Measurements from ENCODE around the gene LZTR1.
"Not testable (repeated sequence)": the region's sequence is repeated elsewhere in the genome, so short reads cannot be mapped to it uniquely, and the experiment has no call there.

Gene LZTR1

DNA sequence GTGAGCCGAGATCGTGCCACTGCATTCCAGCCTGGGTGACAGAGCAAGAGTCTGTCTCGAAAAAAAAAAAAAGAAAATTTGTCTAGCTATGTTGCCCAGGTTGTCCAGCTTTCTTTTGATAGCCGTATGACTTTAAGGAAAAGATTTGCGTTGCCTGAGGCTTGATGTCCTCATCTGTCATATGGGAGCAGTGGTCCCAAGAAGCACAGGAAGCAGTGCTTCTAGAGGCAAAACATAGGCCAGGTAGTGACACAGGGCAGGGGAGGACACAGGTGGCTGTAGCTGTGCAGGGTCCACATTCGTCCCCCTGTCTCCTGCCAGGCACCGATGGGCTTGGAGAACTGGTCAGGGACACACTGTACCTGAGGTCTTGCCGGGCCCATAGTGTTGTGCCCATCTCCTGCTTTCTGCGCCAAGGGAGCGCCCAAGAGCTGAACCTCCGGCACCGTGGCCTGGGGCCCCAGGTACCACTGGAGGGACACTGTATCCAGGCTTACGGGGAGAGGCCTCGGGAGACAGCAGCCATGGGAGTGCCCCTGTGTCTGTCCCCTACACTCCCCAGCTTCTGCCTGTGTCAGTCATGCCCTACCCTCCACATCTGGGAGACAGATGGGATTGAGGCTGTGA, 65.1 kb downstream of the LZTR1 start:
- Mint-ChIP-seq H3K9me3 (no peaks in the 10 kb centered on the region), H3K27me3 (ENCODE audit: low read depth, poor library complexity) (peaks cover 12% of the 10 kb centered on the region), H3K36me3 (ENCODE audit: low read depth) (no peaks in the 10 kb centered on the region), H3K27ac (no peak overlapping the region), H3K4me1 (peaks cover 48% of the 10 kb centered on the region), H3K4me3 (no peak overlapping the region)
- DNase-seq: no peak
- TF ChIP-seq, protein P1, sequence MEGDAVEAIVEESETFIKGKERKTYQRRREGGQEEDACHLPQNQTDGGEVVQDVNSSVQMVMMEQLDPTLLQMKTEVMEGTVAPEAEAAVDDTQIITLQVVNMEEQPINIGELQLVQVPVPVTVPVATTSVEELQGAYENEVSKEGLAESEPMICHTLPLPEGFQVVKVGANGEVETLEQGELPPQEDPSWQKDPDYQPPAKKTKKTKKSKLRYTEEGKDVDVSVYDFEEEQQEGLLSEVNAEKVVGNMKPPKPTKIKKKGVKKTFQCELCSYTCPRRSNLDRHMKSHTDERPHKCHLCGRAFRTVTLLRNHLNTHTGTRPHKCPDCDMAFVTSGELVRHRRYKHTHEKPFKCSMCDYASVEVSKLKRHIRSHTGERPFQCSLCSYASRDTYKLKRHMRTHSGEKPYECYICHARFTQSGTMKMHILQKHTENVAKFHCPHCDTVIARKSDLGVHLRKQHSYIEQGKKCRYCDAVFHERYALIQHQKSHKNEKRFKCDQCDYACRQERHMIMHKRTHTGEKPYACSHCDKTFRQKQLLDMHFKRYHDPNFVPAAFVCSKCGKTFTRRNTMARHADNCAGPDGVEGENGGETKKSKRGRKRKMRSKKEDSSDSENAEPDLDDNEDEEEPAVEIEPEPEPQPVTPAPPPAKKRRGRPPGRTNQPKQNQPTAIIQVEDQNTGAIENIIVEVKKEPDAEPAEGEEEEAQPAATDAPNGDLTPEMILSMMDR (IDR thresholded peaks at IDR 0.05): no peak

- Mint-ChIP-seq H3K27me3 (ENCODE audit: low read depth, poor library complexity) (peaks cover 12% of the 10 kb centered on the region), H3K9me3 (no peaks in the 10 kb centered on the region), H3K27ac (no peak overlapping the region), H3K4me3 (no peak overlapping the region), H3K36me3 (ENCODE audit: low read depth) (no peaks in the 10 kb centered on the region), H3K4me1 (peaks cover 45% of the 10 kb centered on the region)
- TF ChIP-seq, protein P1 (IDR thresholded peaks at IDR 0.05): no peak
- no peak for DNase-seq
These were observed 65.6 kb downstream of the LZTR1 start for GRCh38 chr22:21047730-21048129.

DNA sequence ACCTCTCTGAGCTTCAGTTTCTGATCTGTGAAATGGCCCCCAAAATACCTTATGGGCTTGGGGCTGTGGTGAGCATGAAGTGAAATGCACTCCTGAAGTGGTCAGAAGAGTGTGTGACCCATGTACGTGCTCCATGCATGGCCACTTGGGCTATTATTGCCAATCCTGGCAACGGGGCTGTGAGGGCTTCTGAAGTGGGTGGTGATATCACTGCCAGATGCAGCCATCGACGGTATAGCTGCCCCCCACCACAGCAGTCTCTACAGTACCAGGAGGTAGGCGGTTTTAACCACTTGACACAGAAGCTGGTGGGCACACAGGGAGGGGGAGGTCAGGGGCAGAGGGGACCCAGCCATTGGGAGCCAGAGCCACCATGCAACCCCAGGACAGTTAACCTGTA, 66.4 kb downstream of the LZTR1 start:
- H3K4me1 Mint-ChIP-seq: peaks cover 38% of the 10 kb centered on the region
- DNase-seq; H3K36me3 Mint-ChIP-seq (ENCODE audit: low read depth); H3K9me3 Mint-ChIP-seq; H3K4me3 Mint-ChIP-seq; H3K27me3 Mint-ChIP-seq (ENCODE audit: low read depth, poor library complexity); H3K27ac Mint-ChIP-seq: not testable (repeated sequence)

All from nephron progenitor cell (in vitro differentiated cells).